Muscle layer of duodenum (tissue), 2 donors: ENCODE results near the gene PRR30.

Source experiments
- H3K27ac ChIP-seq: one replicate; pipeline ENCODE4 v1.7.0; 2013; ENCODE audit warnings: mild to moderate bottlenecking, low read length
- H3K27me3 ChIP-seq: one replicate; pipeline ENCODE4 v1.7.0; 2013; ENCODE audit warnings: low read depth, mild to moderate bottlenecking, control low read depth, low read length
- H3K36me3 ChIP-seq, 2 donors: one replicate each; pipeline ENCODE4 v1.7.0; 2013; ENCODE audit warnings: low read length in 2 of 2, control low read depth in 1 of 2, mild to moderate bottlenecking in 1 of 2; ENCODE audit not compliant: insufficient read depth in 2 of 2, control insufficient read depth in 1 of 2
- H3K4me1 ChIP-seq, 2 donors: one replicate each; pipeline ENCODE4 v1.7.0; 2013; ENCODE audit warnings: low read length in 2 of 2, mild to moderate bottlenecking in 2 of 2, control low read depth in 1 of 2, moderate library complexity in 1 of 2; ENCODE audit not compliant: insufficient read depth in 2 of 2, control insufficient read depth in 1 of 2
- H3K4me3 ChIP-seq, 2 donors: one replicate each; pipeline ENCODE4 v1.7.0; 2013; ENCODE audit warnings: low read length in 2 of 2, low read depth in 1 of 2, mild to moderate bottlenecking in 1 of 2
- H3K9me3 ChIP-seq, 2 donors: one replicate each; pipeline ENCODE4 v1.7.0; 2013; ENCODE audit warnings: low read length in 2 of 2, control low read depth in 1 of 2, mild to moderate bottlenecking in 1 of 2; ENCODE audit not compliant: control insufficient read depth in 1 of 2
- donor health status: healthy.

Gene PRR30

DNA sequence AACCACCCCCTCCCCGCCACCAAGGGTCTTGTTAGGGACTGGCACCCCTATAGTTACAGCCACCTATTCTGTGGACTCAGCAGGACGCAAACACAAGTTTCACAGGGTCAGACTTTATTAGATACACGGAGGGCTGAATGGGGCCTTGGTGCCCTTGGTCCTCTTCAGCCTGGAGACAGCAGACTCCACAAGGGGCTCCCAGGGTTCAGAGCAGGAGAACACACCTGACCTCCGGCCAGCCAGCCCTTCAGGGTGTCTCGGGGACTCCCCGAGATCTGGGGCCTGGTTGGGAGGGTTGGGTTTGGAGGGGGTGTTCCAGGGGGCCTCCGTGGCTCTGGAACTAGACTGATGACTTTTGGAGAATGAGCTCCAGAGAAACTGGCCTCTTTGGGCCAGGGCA, 2.5 kb downstream of the PRR30 start:
- Histone ChIP-seq H3K36me3 (peaks cover 3 to 8% of the 10 kb centered on the region in 2 donors), H3K4me1 (peaks cover 13 to 18% of the 10 kb centered on the region in 2 donors), H3K27me3 (no peaks in the 10 kb centered on the region), H3K27ac (no peak overlapping the region), H3K4me3 (no peak overlapping the region), H3K9me3 (no peaks in the 10 kb centered on the region)

DNA sequence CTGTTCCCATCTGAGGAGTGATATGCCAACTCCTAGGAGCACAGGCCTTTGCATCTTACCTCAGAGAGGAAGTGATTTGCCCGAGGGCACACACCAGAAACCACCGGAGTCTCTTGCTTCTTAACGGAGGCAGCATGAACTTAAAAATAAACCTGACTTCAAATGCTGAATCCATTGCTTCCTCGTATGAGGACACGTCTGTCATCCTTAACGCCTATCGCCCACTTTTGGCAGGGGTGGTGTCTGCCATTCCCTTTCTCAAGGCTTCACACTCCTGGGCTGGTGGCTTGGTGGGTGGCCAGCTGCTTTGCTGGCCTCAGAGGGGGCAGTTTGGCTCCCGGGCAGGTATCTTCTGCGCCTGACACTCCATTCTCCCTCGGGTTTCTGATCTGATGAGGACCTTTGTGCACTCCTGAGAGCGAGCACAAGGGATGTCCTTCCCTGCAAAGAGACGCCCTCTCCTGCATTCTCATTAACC, 3.7 kb downstream of the PRR30 start:
- no peaks in the 10 kb centered on the region for H3K9me3 ChIP-seq
- H3K27me3 ChIP-seq: no peaks in the 10 kb centered on the region
- H3K4me3 ChIP-seq: no peak overlapping the region
- peaks cover 13 to 18% of the 10 kb centered on the region in 2 donors for H3K4me1 ChIP-seq
- H3K36me3 ChIP-seq: peaks cover 14 to 21% of the 10 kb centered on the region in 2 donors
- no peak overlapping the region for H3K27ac ChIP-seq

DNA sequence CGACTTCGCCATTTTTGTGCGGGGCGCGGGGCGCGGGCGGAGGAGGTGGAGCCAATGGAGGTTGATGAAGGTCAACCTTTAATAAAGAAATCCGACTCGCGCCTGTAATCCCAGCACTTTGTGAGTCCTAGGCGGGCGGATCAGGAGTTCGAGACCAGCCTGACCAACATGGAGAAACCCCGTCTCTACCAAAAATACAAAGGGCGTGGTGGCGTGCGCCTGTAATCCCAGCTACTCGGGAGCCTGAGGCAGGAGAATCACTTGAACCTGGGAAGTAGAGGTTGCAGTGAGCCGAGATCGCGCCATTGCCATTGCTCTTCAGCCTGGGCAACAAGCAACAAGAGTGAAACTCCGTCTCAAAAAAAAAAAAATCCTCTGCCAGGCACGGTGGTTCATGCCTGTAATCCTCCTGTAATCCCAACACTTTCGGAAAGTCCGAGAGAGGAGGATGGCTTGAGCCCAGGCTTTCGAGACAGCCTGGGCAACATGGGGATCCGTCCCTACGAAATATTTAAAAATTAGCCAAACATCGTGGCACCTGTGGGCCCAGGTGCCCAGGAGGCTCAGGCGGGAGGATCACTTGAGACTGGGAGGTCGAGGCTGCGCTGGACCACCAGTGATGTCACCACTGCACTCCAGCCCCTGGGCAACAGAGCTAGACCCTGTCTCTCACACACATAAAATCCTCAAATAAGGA, 4.3 kb downstream of the PRR30 start:
- H3K4me3 ChIP-seq: peak overlapping the region in 1 of 2 donors; percentile 95
- no peaks in the 10 kb centered on the region for H3K9me3 ChIP-seq
- H3K27ac ChIP-seq: no peak overlapping the region
- peaks cover 20 to 27% of the 10 kb centered on the region in 2 donors for H3K36me3 ChIP-seq
- peaks cover 13 to 18% of the 10 kb centered on the region in 2 donors for H3K4me1 ChIP-seq
- no peaks in the 10 kb centered on the region for H3K27me3 ChIP-seq

DNA sequence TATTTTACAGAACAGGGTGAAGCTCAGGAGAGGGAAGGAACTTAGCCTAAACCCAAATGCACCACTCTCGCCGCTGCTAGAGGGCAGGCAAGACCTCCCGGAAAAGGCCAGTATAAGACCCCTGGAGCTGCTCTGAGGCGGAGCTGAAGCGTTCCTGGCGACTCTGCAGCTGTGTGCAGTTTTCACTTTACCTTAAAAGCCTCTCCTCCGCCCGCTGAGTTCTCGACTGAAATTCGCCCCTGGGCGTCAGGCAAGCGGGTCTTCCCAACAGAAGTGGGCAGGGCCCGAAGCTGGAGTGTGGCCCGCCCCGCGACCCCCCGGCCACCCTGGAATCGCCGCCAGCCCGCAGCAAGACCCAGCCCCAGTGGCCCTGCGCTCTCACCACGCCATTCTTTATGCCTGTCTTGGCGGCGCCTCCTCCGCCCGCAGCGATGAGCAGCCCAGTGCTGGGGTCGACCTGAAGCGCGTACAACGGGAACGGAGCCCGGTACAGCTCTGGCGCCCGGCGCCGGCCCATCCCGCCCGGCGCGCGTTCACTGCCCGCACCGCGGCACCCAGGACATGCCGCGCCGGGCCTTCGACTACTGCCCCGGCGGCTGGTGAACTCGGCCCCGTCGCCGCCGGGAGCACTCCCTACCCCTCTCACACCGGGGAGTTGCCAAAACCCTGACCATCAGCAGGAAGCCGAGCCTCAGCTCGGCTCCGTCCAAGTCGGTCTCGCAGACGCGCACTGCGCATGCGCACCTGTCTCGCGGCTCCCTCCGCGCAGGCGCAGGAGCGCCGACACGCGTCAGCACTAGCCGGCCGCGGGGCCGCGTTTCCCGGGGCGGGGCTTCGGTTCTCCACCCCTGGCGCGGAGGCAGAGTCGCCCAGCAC, 5.1 kb downstream of the PRR30 start, which contains the start of gene PREB:
PREB (minus strand) TSS at position 732 of the 876 bp plus-strand sequence; CDS start at position 517, 215 bp downstream.
- peaks cover 22 to 34% of the 10 kb centered on the region in 2 donors for H3K36me3 ChIP-seq
- H3K27ac ChIP-seq: peak within 1 kb of the TSS; percentile 39
- no peaks in the 10 kb centered on the region for H3K27me3 ChIP-seq
- H3K4me1 ChIP-seq: peaks cover 13 to 18% of the 10 kb centered on the region in 2 donors
- H3K9me3 ChIP-seq: no peaks in the 10 kb centered on the region
- H3K4me3 ChIP-seq: peak within 1 kb of the TSS; percentile 81 to 95

DNA sequence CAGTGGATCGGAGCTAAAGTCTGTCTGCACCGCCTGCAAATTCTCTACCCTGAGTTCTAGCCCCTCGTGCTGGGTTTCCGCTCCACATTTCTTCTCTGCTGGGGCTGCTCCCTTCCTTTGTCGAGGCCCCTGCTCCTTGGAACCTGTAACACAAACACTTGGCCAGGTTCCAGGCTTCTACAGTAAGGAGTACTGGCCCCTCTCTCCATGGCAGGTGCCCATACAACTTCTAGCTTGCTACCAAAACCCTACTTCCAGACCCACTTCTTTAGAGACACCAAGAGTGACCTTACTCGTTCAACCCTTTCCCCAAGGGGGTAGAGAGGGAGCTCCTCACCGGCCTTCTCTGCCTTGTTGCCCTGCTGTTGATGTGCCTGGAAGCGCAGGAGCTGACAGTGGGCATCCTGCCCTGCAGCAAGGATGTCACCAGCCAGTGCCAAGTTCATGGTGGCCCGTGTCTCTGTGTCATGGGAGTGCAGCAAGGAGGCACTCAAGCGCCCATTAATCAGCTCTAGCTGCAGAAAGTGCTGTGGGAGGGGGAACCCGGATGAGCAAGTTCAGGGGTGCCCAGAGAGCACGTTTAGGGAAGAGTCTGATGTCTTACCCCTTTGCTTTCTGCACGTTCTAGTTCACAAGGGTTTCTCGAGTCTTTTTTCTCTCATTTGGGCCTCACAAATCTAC, 5.9 kb downstream of the PRR30 start:
- H3K36me3 ChIP-seq: peaks cover 22 to 34% of the 10 kb centered on the region in 2 donors
- peak overlapping the region; percentile 81 to 95 for H3K4me3 ChIP-seq
- H3K9me3 ChIP-seq: no peaks in the 10 kb centered on the region
- peak overlapping the region; percentile 39 for H3K27ac ChIP-seq
- peaks cover 13 to 18% of the 10 kb centered on the region in 2 donors for H3K4me1 ChIP-seq
- no peaks in the 10 kb centered on the region for H3K27me3 ChIP-seq

DNA sequence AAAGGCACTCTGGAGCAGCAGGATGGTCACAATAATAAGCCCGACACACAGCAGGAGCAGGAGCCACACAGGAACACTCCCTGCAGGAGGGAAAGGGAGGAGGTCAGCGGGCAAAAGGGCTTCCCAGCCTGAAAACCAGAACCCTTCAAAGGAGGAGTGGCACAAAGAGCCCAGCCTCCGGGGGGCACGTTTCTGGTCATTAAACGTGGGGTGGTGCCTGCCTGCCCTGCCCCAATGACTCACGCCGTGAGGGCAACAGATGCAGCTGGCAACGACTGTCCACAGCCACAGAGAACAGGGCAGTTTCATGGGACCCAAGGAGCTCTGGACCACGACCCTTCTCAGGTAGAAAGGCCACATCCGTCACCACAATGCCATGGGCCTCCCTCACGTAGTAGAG, 7.8 kb downstream of the PRR30 start:
- peaks cover 22 to 34% of the 10 kb centered on the region in 2 donors for H3K36me3 ChIP-seq
- H3K4me1 ChIP-seq: peaks cover 13 to 18% of the 10 kb centered on the region in 2 donors
- H3K4me3 ChIP-seq: no peak overlapping the region
- H3K27ac ChIP-seq: no peak overlapping the region
- no peaks in the 10 kb centered on the region for H3K9me3 ChIP-seq
- no peaks in the 10 kb centered on the region for H3K27me3 ChIP-seq

DNA sequence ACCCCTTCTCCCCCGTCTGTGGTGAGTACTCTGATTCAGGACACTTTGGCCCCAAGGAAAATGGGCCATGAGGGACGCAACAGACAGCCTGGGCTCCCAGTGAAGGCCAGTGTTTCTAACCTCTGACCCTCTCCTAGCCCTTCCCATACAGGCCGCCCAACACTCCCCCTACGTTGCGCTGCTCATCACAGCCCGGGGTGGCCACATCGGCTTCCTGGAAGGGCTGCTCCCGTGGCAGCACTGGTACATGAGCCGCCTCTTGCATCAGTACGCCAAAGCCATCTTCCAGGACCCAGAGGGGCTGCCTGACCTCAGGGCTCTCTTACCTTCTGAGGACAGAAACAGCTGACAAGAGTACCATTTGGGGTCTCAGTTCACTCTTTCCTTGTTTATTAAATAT, 8.8 kb downstream of the PRR30 start:
- Histone ChIP-seq H3K27ac (no peak overlapping the region), H3K36me3 (peaks cover 22 to 34% of the 10 kb centered on the region in 2 donors), H3K4me1 (peaks cover 13 to 18% of the 10 kb centered on the region in 2 donors), H3K9me3 (no peaks in the 10 kb centered on the region), H3K4me3 (no peak overlapping the region), H3K27me3 (no peaks in the 10 kb centered on the region)

DNA sequence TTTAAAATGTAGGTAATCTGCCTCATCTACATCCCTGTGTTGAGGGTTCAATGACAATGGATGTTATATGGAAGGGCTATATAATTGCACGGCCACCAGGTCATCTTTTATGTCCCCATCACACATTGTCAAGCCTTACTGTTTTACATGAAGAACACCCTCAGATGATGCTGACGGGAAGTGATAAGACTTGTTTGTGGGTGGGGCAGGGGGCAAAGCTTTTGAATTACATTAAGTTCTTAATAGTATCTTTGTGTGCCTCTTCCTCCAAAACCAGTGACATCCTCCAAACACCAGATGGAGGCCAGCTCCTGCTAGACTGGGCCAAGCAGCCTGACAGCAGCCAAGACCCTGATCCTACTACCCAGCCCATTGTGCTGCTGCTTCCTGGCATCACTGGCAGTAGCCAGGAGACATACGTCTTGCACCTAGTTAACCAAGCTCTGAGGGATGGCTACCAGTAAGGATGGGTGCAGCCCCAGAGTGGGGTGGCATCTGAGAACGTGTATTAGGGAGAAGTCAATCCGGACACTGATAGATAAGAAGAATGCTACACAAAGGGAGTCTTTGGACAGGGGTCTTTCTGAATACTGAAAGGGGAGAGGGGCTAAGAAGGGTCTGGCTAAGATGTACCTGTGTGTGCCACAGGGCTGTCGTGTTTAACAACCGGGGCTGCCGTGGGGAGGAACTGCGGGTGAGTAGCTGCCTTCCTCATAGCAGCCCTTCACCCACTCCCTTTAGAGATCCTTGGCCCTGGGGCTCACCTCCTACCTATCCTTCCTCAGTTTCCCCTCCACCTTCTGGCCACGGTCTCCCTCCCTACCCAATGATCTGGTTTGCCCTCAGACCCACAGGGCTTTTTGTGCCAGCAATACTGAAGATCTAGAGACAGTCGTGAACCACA, 10.3 kb downstream of the PRR30 start:
- H3K4me1 ChIP-seq: peaks cover 13 to 18% of the 10 kb centered on the region in 2 donors
- no peaks in the 10 kb centered on the region for H3K27me3 ChIP-seq
- no peaks in the 10 kb centered on the region for H3K9me3 ChIP-seq
- H3K27ac ChIP-seq: no peak overlapping the region
- no peak overlapping the region for H3K4me3 ChIP-seq
- peaks cover 22 to 34% of the 10 kb centered on the region in 2 donors for H3K36me3 ChIP-seq

DNA sequence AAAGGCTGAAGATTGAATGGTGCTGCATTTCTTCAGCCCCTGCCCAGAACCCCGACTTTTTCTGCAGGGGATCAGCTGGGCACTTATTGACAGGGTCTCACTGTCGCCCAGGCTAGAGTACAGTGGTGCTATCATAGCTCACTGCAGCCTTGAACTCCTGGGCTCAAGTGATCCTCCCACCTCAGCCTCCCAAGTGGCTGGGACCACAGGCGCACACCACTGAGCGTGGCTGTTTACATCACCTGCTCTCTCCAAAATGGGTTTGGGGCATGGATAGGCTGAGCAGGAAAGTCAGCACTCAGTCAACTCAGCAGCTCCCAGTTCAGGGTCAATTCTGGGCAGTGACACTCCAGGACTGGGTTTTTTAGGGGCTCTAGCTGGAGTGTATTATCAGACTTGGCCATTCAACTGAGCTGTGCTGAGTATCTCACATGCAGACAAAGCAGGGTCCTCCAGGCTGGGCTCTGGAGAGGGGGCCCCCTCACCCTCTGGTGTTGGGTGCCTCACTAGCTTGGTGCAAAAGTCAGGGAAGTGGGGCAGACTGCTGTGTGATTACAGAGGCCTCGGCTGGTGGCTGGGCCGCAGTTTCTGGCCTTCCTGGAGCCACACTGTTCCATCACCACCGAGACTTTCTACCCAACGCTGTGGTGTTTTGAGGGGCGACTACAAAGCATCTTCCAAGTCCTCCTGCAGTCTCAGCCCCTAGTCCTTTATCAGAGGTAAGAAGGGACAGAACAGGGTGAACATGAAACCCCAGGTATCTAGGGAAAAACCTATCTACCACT, 11.1 kb downstream of the PRR30 start:
- Histone ChIP-seq H3K27me3 (no peaks in the 10 kb centered on the region), H3K9me3 (no peaks in the 10 kb centered on the region), H3K27ac (no peak overlapping the region), H3K4me3 (no peak overlapping the region), H3K36me3 (peaks cover 22 to 34% of the 10 kb centered on the region in 2 donors), H3K4me1 (peaks cover 10% of the 10 kb centered on the region in 2 donors)

DNA sequence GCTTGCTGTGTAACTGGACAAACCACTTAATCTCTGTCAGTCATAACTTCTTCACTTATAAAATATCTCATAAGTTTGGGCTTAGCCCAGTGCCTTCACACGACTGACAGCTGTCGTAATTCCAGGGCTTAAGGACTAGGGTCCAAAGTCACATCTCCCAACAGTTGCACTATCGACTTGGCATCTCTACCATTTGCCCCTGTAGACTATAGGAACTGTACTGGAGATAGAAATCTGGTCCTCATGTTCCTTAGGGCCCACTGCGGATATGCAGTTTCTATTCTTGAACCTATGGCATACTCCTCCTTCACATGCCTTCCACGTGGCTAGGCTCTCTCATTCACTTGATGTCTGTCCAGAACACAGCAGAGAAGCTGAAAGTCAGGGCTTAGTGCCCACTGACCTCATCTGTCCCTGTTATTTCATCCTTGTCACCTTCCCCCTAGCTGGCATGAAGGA, 12.9 kb downstream of the PRR30 start:
- Histone ChIP-seq H3K4me1 (peaks cover 3 to 5% of the 10 kb centered on the region in 2 donors), H3K27me3 (no peaks in the 10 kb centered on the region), H3K9me3 (no peaks in the 10 kb centered on the region), H3K27ac (no peak overlapping the region), H3K36me3 (peaks cover 14 to 21% of the 10 kb centered on the region in 2 donors), H3K4me3 (no peak overlapping the region)
